Lower leg skin (tissue), 4 donors: Measurements from ENCODE around the gene KCTD16. TPM values are rescaled to one million over a fixed set of nuclear protein-coding genes. Genes with fewer than 3 reads are reported as not detected.

Experiments
- DNase-seq, 2 donors: peaks; one replicate each; pipeline ENCODE4 v3.0.0-alpha.2; 2019; ENCODE audit warnings: low spot score in 2 of 2
- H3K4me3 ChIP-seq: fragments of 200-600 bp; sonication (generic); 2 replicates; pipeline ENCODE4 v1.5.1; 2017; ENCODE audit warnings: mild to moderate bottlenecking, low read depth; ENCODE audit not compliant: poor library complexity, severe bottlenecking
- CTCF ChIP-seq, 3 donors: fragments of 450-650 bp; IDR thresholded peaks; one replicate each; pipeline ENCODE4 v1.5.1; 2016; ENCODE audit warnings: antibody characterized with exemption in 3 of 3, mild to moderate bottlenecking in 3 of 3, moderate library complexity in 2 of 3
- POLR2A ChIP-seq, 2 donors: fragments of 450-650 bp; IDR thresholded peaks; one replicate each; pipeline ENCODE4 v1.6.1; 2016 to 2017; ENCODE audit warnings: antibody characterized with exemption in 2 of 2, mild to moderate bottlenecking in 1 of 2, moderate library complexity in 1 of 2
- WGBS, 2 donors: methylation state at CpG; one replicate each; pipeline ENCODE4 v1.1.5; 2018; 5-methylcytosine and 5-hydroxymethylcytosine counted together
- intact Hi-C: fragments of 100-400 bp; cut with DNase I; formaldehyde crosslinking; loops from one replicate; pipeline ENCODE4 v1.15.0; 2023; ENCODE audit warnings: low total_unique reads
- total RNA-seq, 4 donors: library from RNA; depleted of rRNA; stranded (reverse); fragments of >200 nt; gene quantifications; one replicate each; pipeline ENCODE4 v1.1.0, GENCODE V29; 2016

Gene KCTD16
- total RNA-seq, 4 donors from 2014 or later = not detected

- no peak for TF ChIP-seq CTCF (IDR thresholded peaks at IDR 0.05)
- TF ChIP-seq POLR2A (IDR thresholded peaks at IDR 0.05) = no peak
- DNase-seq = no peak
- no peak overlapping the region for H3K4me3 ChIP-seq
- WGBS, 2 donors = 81 to 84% methylated on average over 4 of the region's 4 CpGs
- intact Hi-C loops = no loop called here
These were observed 243.7 kb downstream of the KCTD16 start for GRCh38 chr5:144414202-144415029.

- TF ChIP-seq POLR2A (IDR thresholded peaks at IDR 0.05) (no peak), CTCF (IDR thresholded peaks at IDR 0.05) (no peak)
- intact Hi-C loops = no loop called here
- 57 to 60% methylated on average over 2 of the region's 2 CpGs for WGBS, 2 donors
- H3K4me3 ChIP-seq = no peak overlapping the region
- DNase-seq = no peak
These were observed 245.5 kb downstream of the KCTD16 start for GRCh38 chr5:144416196-144416595.

GRCh38 chr5:144418719-144419118 lies 248.0 kb downstream of the KCTD16 start:
- H3K4me3 ChIP-seq = no peak overlapping the region
- 83 to 84% methylated on average over 3 of the region's 3 CpGs for WGBS, 2 donors
- TF ChIP-seq CTCF (IDR thresholded peaks at IDR 0.05) (no peak), POLR2A (IDR thresholded peaks at IDR 0.05) (no peak)
- DNase-seq = no peak
- intact Hi-C loops = no loop called here

- intact Hi-C loops = no loop called here
- no peak overlapping the region for H3K4me3 ChIP-seq
- TF ChIP-seq POLR2A (IDR thresholded peaks at IDR 0.05) (no peak), CTCF (IDR thresholded peaks at IDR 0.05) (no peak)
- no peak for DNase-seq
- WGBS, 2 donors = 71 to 80% methylated on average over 6 of the region's 6 CpGs
These were observed 250.7 kb downstream of the KCTD16 start for GRCh38 chr5:144421411-144421810.

- no peak overlapping the region for H3K4me3 ChIP-seq
- no peak for TF ChIP-seq POLR2A (IDR thresholded peaks at IDR 0.05)
- TF ChIP-seq CTCF (IDR thresholded peaks at IDR 0.05) = no peak
- intact Hi-C loops = no loop called here
- no peak for DNase-seq
- 40 to 45% methylated on average over 2 of the region's 2 CpGs for WGBS, 2 donors
These were observed 251.5 kb downstream of the KCTD16 start for GRCh38 chr5:144422018-144422727.
